Subcutaneous adipose tissue (tissue), 4 donors: ENCODE measurements around the gene SNTG2. TPM values are rescaled to one million over a fixed set of nuclear protein-coding genes. Genes with fewer than 3 reads are reported as not detected.

ENCODE experiments used
- total RNA-seq, 4 donors: library from RNA; depleted of rRNA; stranded (reverse); fragments of >200 nt; gene quantifications; one replicate each; pipeline ENCODE4 v1.1.0, GENCODE V29; 2016
- TF ChIP-seq, protein P1 (sequence below): fragments of 450-650 bp; IDR thresholded peaks from one replicate; pipeline ENCODE4 v1.5.1; 2016; ENCODE audit warnings: low read depth, mild to moderate bottlenecking, control low read depth, antibody characterized with exemption, moderate library complexity

SNTG2 gene
- total RNA-seq, 4 donors from 2014 or later, result 4.2 to 17.4 (median 11.3) TPM

DNA sequence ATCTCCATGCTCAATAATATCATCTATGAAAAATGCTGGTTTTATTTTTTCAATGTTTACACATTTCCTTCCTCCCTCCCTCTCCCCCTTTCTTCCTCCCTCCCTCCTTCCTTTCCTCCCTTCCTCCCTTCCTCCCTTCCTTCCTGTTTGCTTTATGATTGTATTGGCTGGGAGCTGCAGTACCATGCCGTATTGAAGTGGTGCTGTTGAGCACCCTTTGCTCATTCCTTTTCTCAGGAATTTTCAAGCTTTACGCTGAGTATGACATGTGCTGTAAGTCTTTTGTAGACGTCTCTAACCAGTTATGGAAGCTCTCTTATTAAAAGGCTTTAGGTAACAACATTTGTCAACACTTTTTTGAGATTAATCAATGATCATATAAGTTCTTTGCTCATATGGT is 100.4 kb downstream of the SNTG2 start:
- TF ChIP-seq, protein P1, sequence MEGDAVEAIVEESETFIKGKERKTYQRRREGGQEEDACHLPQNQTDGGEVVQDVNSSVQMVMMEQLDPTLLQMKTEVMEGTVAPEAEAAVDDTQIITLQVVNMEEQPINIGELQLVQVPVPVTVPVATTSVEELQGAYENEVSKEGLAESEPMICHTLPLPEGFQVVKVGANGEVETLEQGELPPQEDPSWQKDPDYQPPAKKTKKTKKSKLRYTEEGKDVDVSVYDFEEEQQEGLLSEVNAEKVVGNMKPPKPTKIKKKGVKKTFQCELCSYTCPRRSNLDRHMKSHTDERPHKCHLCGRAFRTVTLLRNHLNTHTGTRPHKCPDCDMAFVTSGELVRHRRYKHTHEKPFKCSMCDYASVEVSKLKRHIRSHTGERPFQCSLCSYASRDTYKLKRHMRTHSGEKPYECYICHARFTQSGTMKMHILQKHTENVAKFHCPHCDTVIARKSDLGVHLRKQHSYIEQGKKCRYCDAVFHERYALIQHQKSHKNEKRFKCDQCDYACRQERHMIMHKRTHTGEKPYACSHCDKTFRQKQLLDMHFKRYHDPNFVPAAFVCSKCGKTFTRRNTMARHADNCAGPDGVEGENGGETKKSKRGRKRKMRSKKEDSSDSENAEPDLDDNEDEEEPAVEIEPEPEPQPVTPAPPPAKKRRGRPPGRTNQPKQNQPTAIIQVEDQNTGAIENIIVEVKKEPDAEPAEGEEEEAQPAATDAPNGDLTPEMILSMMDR, result no peak

DNA sequence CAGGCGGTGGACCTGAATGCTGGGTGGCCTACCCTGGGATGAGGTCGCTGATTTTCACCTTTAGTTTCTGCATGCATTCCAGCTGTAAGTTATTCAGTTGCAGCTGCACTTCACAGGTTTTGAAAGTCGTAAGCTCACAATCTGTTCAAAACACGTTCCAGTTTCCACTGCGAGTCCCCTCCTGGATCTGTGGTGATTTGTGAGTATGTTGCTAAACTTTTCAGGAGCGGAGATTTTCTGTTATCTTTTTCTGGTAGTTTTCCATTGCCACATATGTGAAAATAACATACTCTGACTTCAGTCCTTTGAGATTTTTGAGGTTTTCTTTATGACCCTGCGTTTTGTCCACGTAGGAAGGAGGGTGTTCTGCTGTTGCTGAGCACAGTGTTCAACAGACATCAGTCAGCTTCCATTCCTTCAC is 102.1 kb downstream of the SNTG2 start:
- TF ChIP-seq, protein P1, result no peak

DNA sequence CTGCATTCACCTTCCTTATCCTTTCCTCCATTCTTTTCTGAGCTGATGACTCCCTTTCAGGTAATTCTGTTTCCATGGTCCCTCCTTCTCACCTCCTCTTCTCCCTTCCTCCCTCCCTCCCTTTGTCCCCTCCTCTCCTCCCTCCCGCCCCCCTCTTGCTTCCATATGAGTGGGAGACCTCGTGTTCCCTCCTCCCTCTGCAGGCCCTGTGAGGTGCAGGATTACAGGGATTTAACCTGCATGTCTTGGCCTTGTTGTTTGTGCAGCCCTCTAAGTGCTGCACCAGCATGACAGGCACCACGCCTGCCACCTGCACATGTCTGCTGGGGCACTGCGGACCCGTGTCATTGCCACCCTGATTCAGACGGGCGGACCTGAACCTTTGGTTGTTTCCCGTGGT is 103.1 kb downstream of the SNTG2 start:
- TF ChIP-seq, protein P1, result no peak

DNA sequence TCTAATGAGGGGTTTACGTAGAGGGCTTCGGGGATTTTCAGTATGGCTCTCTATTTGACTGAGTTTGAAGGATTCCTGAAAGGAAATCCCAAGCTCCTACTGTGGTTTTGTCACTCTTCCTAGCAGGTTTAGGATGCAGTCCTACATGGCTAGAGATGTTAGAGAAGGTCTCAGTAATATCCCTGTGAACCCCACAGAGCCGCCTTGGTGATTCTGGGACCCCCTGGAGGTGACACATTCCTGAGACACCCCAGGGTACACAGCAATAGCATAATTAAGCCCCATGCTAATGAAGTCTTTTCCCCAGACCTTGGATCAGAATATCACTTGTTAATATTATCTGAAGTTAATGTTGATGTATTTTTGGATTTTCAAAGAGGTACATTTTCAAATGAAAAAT is 103.8 kb downstream of the SNTG2 start:
- TF ChIP-seq, protein P1, result no peak

DNA sequence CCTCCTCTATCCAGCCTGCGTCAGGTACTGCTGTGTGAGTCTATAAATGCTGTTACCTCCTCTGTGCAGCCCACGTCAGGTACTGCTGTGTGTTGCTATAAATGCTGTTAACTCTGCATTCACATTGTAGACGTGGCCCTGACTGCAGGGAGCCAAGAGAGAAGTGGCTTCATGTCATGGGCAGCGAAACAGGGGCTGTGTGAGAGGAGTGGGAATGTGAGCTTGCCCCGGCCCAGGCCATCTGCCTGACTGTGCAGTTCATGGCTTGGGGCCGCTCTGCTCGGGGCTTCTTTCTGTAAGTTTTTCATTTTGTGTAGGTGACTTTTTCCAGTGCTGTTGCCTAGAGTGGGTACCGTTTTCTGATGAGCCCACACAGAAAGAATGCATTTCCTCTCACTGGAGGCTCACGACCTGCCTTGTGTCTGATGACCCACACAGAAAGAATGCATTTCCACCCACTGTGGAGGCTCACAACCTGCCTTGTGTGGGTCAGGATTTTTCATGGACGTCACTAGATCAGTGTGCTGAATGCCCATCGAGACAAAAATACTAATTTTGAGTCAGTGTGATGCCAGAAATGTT is 104.5 kb downstream of the SNTG2 start:
- TF ChIP-seq, protein P1, result no peak

DNA sequence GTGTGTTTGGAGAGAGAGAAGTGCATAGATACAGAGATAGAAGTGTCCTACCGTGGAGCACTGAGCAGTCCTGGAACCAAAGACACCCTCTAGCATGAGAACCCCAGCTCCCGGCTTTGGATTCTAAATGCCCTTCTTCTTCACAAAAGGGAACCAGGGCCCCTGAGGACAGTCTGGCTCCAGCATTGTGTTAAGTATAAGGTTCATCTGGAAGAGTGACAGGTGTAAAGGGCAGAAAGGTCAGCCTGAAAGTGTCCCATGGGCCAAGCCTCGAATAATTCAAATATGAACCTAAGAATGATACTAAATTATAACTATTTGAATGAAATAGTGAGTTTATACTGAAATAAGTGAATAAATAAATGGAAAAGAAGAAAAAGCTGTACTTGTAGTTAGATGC is 109.7 kb downstream of the SNTG2 start:
- TF ChIP-seq, protein P1, result no peak

DNA sequence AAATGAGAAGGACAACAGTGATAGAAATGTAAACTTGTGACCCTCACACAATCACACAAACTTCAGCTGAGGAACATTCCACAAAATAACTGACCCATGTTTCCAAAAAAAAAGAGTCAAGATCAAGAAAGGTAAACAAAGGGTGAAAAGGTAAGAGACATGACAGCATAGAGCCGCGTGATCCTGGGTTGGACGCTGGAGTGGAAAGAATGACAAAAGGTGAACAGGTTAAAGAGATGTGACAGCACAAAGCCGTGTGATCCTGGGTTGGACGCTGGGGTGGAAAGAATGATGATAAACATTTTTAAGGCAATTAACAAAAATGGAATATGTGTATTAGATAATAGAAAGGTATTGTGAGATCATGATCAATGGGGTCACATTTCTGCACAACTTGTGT is 110.3 kb downstream of the SNTG2 start:
- TF ChIP-seq, protein P1, result no peak
